ENCODE data around the gene SLC25A24. TPM values are rescaled to one million over a fixed set of nuclear protein-coding genes. Genes with fewer than 3 reads are reported as not detected.

Gene SLC25A24
- total RNA-seq, 1 donor from 2014 or later, result 46.6 TPM

DNA sequence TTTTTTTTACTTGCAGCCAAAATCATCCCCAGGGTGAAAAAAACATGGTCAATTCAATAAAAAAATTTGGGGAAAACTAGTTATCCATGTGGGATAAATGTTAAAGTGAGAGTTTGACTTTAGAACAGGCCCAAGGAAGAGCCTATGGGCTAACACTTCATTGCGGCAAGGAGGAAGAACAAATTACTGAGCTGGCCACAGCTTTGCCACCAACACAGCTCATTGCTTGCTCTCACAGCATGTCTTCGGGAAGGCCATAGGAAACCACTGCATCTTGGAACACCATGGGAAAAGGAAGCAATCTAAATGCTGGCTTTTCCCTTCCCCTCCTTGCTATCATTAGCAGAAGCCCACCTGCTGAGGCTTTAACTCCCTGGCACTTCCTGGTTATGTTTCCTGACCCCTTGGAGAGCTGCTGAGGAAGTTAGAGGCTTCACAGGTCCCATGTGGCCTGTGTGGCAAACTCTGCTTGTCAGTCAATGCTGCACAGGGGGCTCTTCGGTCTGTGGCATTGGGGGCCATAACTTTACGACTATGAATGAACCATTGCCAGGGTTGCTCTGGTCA is 86.0 kb downstream of the SLC25A24 start:
- intact Hi-C loops (cut with DNase I), result no loop called here
- no peaks in the 10 kb centered on the region for H3K36me3 ChIP-seq
- H3K27ac ChIP-seq, result no peak overlapping the region
- H3K4me3 ChIP-seq, result no peak overlapping the region
- TF ChIP-seq, protein P1, sequence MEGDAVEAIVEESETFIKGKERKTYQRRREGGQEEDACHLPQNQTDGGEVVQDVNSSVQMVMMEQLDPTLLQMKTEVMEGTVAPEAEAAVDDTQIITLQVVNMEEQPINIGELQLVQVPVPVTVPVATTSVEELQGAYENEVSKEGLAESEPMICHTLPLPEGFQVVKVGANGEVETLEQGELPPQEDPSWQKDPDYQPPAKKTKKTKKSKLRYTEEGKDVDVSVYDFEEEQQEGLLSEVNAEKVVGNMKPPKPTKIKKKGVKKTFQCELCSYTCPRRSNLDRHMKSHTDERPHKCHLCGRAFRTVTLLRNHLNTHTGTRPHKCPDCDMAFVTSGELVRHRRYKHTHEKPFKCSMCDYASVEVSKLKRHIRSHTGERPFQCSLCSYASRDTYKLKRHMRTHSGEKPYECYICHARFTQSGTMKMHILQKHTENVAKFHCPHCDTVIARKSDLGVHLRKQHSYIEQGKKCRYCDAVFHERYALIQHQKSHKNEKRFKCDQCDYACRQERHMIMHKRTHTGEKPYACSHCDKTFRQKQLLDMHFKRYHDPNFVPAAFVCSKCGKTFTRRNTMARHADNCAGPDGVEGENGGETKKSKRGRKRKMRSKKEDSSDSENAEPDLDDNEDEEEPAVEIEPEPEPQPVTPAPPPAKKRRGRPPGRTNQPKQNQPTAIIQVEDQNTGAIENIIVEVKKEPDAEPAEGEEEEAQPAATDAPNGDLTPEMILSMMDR (IDR thresholded peaks at IDR 0.05), result no peak
- peak; percentile 62 for ATAC-seq
- H3K27me3 ChIP-seq, result no peaks in the 10 kb centered on the region
- H3K4me1 ChIP-seq, result no peaks in the 10 kb centered on the region
- DNase-seq, result no peak
- H3K9me3 ChIP-seq, result no peaks in the 10 kb centered on the region

DNA sequence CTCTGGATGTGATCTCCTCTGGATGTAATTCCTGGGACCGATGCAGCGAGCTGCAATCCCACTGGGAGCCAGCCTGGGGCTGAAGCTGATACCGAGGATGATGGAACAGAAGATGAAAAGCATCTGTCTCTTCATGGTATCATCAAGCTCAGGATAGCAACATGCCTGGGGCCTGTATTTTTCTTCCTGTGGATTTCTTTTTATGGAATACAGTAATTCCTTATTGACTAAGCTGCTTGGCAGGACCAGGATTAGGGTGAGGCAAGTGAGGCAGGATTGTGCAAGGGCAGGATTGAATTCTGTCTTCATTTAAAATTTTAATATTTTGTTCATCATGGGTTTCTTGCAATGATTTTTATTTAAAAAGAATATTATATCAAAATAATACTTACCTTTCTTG is 86.6 kb downstream of the SLC25A24 start:
- DNase-seq, result no peak
- no peak for ATAC-seq
- intact Hi-C loops (cut with DNase I), result no loop called here

GRCh38 chr1:108109295-108109973 is 90.7 kb downstream of the SLC25A24 start:
- no peak for ATAC-seq
- Histone ChIP-seq H3K4me1 (no peaks in the 10 kb centered on the region), H3K4me3 (no peak overlapping the region), H3K9me3 (no peaks in the 10 kb centered on the region), H3K27me3 (no peaks in the 10 kb centered on the region), H3K27ac (no peak overlapping the region), H3K36me3 (no peaks in the 10 kb centered on the region)
- no peak for DNase-seq
- intact Hi-C loops (cut with DNase I), result no loop called here
- TF ChIP-seq, protein P1 (IDR thresholded peaks at IDR 0.05), result no peak

More for the DNA sequence above, 86.6 kb downstream of the SLC25A24 start:
- Histone ChIP-seq H3K9me3 (no peaks in the 10 kb centered on the region), H3K27me3 (no peaks in the 10 kb centered on the region), H3K27ac (no peak overlapping the region), H3K4me3 (no peak overlapping the region), H3K36me3 (no peaks in the 10 kb centered on the region), H3K4me1 (no peaks in the 10 kb centered on the region)
- TF ChIP-seq, protein P1 (IDR thresholded peaks at IDR 0.05), result no peak

DNA sequence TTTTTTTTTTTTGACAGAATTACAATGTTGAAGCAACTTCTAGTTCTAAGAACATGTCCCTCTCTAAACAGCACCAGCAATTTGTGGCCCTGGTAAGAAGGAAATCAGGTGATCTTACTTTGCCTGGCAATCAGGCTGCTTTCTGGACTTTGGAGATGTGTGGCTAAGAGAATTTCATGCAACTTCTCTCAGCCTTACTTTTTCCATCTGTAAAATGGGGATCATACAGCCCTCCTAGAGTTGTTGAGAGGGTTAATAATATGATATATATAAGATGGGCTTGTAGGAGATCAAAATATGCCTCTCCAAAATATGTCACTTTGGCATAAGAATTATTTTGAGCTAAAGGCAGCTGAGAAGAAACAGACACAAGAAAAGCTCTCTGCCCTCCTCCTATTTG is 92.0 kb downstream of the SLC25A24 start:
- no peaks in the 10 kb centered on the region for H3K4me1 ChIP-seq

DNA sequence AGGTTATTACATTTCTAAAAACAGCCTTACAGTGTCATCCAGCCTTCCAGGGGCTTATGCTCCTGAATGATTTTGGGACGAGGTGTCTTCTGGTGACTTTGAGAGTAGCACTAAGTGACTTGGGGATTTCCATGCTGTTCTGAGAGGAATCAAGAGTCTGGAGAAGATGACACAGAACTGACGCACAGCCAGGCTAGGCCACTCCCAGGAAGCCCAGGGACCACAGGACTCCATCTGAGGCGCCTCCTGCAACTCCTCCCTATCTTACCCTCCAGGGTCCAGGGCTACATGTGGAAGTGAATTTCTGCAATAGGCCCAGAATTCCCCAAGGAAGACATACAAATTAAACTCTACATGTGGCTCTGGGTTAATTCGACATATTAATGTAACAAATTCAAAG is 92.5 kb downstream of the SLC25A24 start:
- Histone ChIP-seq H3K4me1 (no peaks in the 10 kb centered on the region), H3K36me3 (no peaks in the 10 kb centered on the region), H3K9me3 (no peaks in the 10 kb centered on the region), H3K27me3 (no peaks in the 10 kb centered on the region), H3K27ac (no peak overlapping the region), H3K4me3 (no peak overlapping the region)
- ATAC-seq (peak; percentile 36), DNase-seq (no peak)
- intact Hi-C loops (cut with DNase I), result no loop called here
- TF ChIP-seq, protein P1 (IDR thresholded peaks at IDR 0.05), result no peak

More for the DNA sequence above, 92.0 kb downstream of the SLC25A24 start:
- intact Hi-C loops (cut with DNase I), result no loop called here
- Histone ChIP-seq H3K27ac (no peak overlapping the region), H3K9me3 (no peaks in the 10 kb centered on the region), H3K4me3 (no peak overlapping the region), H3K27me3 (no peaks in the 10 kb centered on the region), H3K36me3 (no peaks in the 10 kb centered on the region)
- DNase-seq, result no peak
- TF ChIP-seq, protein P1 (IDR thresholded peaks at IDR 0.05), result no peak
- ATAC-seq, result no peak

All from upper lobe of right lung (tissue), 1 donor.